GM10266 (cell line): ENCODE results near the gene NET1.
"Not testable (repeated sequence)": the region's sequence is repeated elsewhere in the genome, so short reads cannot be mapped to it uniquely, and the experiment has no call there.

Source experiments
- DNase-seq: peaks from one replicate; pipeline ENCODE4 v3.0.0; 2012; ENCODE audit errors: extremely low spot score
- CTCF ChIP-seq: IDR thresholded peaks from 2 replicates; pipeline ENCODE4 v1.5.1; 2012; ENCODE audit warnings: mild to moderate bottlenecking, low read depth; ENCODE audit not compliant: control insufficient read depth, insufficient read depth; ENCODE audit errors: missing control alignments

The NET1 gene

GRCh38 chr10:5373307-5373706 lies 39.0 kb upstream of the NET1 start:
- no peak for DNase-seq
- no peak for TF ChIP-seq CTCF

- no peak for DNase-seq
- no peak for TF ChIP-seq CTCF
Measured at GRCh38 chr10:5373891-5374611, 38.3 kb upstream of the NET1 start.

- TF ChIP-seq CTCF = no peak
- no peak for DNase-seq
Measured at GRCh38 chr10:5376450-5376849, 35.9 kb upstream of the NET1 start.

- DNase-seq = not testable (repeated sequence)
Measured at GRCh38 chr10:5379202-5379601, 33.2 kb upstream of the NET1 start.

- not testable (repeated sequence) for DNase-seq
Measured at GRCh38 chr10:5380395-5380794, 32.0 kb upstream of the NET1 start.

- DNase-seq = no peak
- no peak for TF ChIP-seq CTCF
Measured at GRCh38 chr10:5381187-5381586, 31.2 kb upstream of the NET1 start.

GRCh38 chr10:5385224-5385623 lies 27.1 kb upstream of the NET1 start:
- DNase-seq = no peak
- no peak for TF ChIP-seq CTCF

GRCh38 chr10:5387169-5387568 lies 25.2 kb upstream of the NET1 start:
- TF ChIP-seq CTCF = no peak
- DNase-seq = no peak
